GM18951 (cell line): ENCODE data around the gene FPGS.

Source experiments
- POLR2A ChIP-seq: IDR thresholded peaks from 4 replicates; pipeline ENCODE4 v1.6.1; 2011; ENCODE audit warnings: mild to moderate bottlenecking; ENCODE audit not compliant: insufficient read length, insufficient read depth; ENCODE audit errors: extremely low read depth
- in situ Hi-C: fragments of 300-500 bp; cut with MboI; formaldehyde crosslinking; loops from one replicate; pipeline ENCODE4 v1.12.0; 2022; ENCODE audit warnings: low sequenced_read_pairs, mixed read lengths, inconsistent platforms; ENCODE audit not compliant: unreplicated experiment

FPGS gene

DNA sequence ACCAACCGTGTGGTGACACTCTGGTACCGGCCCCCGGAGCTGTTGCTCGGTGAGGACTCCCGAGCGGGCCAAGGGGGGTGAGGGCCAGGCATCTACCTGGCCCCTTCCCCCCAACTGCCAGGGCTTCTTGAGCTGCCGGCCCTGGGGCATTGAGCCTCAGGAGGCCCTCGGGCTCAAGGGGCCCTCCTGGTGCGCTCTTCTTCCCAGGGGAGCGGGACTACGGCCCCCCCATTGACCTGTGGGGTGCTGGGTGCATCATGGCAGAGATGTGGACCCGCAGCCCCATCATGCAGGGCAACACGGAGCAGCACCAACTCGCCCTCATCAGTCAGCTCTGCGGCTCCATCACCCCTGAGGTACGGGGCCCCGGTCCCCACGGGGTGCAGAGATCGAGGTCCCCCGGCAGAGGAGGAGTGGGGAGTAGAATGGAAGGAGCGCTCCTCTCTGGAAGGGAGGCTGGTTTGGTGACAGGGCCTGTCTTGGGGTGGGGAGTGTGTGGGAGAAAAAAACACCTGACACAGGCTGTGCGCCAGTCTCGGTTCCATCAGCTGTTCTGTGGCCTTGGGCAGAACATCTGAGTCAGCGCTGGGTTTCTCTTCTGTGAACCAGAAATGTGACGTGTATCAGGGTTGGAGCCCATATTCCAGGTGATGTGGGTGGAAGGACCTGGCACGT, 14.2 kb upstream of the FPGS start:
- in situ Hi-C loops: no loop called here
- no peak for TF ChIP-seq POLR2A

DNA sequence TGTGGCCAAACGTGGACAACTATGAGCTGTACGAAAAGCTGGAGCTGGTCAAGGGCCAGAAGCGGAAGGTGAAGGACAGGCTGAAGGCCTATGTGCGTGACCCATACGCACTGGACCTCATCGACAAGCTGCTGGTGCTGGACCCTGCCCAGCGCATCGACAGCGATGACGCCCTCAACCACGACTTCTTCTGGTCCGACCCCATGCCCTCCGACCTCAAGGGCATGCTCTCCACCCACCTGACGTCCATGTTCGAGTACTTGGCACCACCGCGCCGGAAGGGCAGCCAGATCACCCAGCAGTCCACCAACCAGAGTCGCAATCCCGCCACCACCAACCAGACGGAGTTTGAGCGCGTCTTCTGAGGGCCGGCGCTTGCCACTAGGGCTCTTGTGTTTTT, 13.5 kb upstream of the FPGS start:
- in situ Hi-C loops: no loop called here
- peak; percentile 2 for TF ChIP-seq POLR2A

DNA sequence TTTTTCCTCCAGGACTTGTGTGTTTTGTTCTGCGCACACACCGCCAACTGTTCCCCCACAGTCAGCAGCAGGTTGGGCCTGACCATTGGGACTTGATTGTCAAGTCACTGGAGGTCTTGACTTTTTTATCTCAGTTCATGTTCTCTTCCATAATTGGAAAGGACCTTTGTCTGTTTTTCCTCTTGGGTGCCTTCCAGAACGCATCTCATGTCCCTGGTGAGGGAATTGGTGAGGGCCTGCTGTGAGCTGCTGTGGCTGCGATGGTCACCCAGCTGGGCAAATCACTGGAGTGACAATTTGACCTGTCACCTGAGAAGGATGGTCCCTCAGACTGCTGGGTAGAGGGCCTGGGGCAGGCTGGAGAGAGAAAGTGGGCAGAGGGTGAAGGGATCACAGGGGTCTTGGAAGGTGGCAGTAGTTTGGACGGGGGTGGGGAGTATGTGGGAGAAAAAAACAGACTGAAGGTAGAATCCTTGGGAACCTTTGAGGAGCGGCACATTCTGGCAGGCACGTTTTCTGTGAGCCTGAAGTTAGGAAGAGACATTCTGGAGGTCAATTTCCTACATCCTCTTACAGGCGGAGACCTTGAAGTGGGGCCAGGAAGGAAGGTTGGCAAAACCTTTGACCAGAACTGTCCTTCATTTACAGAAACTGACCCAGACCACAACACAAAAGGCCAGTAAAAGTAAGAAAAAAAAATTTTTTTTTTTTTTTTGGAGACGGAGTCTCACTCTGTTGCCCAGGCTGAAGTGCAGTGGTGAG, 12.4 kb upstream of the FPGS start:
- TF ChIP-seq POLR2A: no peak
- in situ Hi-C loops: no loop called here

DNA sequence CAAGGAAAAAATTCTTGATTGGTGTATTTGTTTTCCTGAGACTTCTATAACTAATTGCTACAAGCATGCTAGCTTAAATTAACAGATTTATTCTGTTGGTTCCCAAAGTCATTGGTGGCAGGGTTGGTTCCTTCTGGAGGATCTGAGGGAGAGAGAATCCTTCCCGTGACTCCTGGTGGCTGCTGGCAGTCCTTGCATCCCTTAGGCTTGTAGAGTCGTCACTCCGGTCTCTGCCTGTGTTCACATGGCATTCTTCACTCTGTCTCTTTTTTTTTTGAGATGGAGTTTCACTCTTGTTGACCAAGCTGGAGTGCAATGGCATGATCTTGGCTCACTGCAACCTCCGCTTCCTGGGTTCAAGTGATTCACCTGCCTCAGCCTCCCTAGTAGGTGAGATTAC, 11.6 kb upstream of the FPGS start:
- no peak for TF ChIP-seq POLR2A
- in situ Hi-C loops: no loop called here

DNA sequence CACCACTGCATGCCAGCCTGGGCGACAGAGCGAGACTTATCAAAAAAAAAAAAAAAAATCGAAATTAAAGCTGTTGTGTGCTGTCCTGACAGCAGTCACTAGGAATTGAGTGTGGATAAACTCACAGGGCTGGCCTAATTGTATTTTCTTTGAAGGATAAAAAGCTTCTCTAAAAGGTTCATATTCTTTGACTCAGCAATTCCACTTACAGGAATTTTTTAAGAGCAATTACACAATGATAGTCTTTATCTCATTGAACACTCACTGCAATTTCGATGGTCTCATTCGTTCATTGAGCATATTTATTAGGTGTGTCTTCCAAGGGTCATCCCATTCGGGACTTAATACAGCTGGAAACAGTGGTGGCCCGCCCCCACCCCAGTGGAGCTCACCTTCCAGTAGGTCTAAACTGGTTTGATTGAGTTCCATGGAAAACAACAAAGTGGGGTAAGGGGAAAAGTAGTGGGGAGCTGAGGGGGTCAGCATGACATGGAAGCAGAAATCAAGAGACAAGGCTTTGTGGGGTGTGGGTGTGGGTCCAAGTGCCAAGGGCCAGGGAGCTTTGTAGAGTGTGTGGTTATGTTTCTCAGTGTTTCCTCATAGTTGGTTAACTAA, 10.2 kb upstream of the FPGS start:
- in situ Hi-C loops: no loop called here
- no peak for TF ChIP-seq POLR2A

DNA sequence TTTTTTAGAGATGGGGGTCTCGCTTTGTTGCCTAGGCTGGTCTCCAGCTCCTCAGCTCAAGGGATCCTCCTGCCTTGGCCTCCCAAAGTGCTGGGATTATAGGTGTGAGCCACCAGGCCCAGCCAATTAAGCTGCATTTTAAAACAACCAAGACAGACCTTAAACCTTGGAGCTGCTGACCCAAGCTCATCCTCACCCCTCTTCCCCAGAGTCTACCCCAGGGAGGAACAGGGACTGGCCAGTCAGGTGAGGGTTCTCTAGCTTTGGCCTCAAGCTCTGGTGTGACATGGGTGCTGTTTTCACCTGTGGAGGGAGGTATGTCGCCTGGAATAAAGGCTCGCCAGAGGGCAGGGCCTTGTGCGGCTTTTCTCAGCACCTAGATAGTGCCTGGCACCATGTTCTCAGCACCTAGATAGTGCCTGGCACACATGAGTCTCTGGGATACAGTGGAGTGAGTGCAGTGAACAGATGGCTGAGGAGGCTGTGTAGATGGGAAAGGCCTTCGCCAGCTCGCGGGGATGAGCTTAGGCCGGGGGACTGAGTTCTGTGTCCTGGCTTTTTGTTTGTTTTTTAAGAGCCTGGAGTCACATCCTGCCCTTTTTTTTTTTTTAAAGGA, 9.5 kb upstream of the FPGS start:
- in situ Hi-C loops: no loop called here
- peak; percentile 17 for TF ChIP-seq POLR2A

DNA sequence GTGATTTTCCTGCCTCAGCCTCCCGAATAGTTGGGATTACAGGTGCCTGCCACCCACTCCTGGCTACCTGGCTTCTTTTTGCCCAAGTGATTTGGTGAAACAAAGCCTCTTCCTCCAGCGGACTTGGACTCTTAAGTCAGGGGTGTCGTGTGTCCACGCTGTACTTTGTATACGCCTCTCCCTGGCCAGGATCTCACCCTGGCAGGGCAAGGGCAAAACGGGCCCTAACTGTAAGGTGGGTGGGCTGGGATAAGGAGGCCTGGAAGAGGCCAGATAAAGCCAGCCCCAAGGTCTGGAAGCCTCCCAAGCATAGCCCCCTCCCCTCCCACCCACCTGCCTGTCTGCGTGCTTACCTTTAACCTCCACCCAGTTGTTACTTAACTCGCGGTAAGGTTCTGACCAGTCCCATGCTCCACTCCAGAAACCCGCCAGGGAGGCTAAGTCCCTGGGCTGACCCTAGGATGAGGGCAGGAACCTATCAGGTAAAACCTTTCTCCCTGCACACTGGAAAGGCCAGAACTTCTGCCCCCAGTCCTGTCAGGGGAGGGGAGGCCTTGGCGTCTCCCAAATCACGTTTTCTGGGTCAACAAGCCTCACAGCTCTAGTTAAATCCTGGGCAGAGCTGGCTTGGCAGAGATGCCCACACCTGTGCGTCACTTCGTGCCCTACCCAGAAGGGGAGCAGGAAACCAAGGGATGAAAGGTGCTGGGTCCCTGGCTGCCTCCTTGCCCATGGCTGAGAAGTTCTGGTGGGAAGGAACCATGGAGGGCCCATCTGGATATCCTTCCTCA, 8.5 kb upstream of the FPGS start:
- in situ Hi-C loops: no loop called here
- peak; percentile 30 for TF ChIP-seq POLR2A

DNA sequence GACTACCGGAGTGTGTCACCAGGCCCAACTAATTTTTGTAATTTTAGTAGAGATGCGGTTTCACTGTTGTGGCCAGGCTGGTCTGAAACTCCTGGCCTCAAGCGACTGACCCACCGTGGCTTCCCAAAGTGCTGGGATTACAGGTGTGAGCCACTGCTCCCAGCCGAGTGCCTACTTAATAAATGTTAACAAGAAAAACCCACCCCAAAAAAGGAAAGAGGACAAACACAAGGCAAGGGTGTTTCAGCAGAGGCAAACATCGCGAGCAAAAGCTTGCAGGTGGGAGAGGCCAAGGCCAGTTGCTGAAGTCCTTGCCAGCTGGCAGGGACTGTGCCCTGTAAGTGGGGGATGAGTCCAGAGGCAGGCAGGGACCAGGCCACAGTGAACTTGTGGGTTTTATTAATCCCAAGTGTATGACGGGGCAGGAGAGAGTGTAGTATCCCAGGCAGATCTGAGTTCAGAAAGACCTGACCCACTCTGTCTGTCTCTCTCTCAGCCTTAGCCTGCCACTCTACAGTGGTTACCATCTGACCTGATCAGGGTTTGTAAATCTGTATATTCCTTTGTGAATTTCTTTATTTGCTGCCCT, 6.4 kb upstream of the FPGS start:
- TF ChIP-seq POLR2A: no peak
- in situ Hi-C loops: no loop called here

DNA sequence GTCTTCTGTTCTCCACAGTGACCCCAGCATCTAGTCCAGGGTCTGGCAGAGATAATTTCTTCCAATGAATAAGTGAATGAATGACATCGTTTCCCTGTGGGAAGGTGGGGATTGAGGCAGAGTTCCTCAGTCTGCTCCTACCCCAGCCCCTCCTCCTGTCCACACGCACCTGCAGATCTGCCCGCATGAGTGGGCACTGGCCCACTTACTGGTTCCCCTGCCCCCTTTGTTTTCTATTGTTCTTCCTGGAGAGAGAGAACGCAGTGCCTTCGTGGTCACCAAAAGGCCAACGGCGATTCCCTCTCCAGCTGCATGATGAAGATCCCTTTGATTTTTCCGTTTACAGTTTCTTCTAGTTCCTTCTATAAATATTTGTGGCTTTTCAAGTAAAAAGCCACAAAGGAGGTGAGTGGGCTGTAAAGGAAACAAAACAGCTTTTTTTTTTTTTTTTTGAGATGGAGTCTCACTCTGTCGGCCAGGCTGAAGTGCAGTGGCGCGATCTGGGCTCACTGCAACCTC, 5.8 kb upstream of the FPGS start:
- in situ Hi-C loops: no loop called here
- TF ChIP-seq POLR2A: no peak

DNA sequence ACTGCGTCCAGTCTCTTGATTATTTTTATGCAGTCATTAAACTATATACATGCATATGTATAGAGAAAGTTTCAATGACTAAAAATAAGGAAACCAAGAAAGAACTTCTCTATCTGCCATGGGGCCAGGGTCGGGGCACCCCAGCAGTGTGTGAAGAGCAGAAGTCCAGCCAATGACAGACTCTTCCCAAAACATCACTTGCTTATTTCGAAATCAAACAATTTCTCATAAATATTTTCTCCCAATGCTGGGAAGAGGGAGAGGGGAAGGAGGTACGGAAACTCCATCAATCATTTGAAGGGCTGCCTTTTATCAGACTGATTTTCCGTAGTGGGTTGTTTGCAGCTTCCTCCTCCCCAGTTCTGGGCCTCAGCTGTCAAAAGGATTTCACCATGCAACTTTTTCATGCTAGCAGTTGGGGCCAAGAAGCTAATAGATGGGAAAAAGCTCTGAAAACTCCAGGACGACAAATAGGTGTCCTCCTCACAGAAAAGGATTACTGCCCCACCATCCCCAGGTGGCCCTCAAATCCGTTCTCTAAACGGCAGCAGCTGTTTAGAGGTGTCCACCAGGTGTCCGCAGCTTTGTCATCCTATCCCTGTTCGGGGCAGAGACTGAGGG, 617 bp upstream of the FPGS start:
- in situ Hi-C loops: no loop called here
- no peak for TF ChIP-seq POLR2A

DNA sequence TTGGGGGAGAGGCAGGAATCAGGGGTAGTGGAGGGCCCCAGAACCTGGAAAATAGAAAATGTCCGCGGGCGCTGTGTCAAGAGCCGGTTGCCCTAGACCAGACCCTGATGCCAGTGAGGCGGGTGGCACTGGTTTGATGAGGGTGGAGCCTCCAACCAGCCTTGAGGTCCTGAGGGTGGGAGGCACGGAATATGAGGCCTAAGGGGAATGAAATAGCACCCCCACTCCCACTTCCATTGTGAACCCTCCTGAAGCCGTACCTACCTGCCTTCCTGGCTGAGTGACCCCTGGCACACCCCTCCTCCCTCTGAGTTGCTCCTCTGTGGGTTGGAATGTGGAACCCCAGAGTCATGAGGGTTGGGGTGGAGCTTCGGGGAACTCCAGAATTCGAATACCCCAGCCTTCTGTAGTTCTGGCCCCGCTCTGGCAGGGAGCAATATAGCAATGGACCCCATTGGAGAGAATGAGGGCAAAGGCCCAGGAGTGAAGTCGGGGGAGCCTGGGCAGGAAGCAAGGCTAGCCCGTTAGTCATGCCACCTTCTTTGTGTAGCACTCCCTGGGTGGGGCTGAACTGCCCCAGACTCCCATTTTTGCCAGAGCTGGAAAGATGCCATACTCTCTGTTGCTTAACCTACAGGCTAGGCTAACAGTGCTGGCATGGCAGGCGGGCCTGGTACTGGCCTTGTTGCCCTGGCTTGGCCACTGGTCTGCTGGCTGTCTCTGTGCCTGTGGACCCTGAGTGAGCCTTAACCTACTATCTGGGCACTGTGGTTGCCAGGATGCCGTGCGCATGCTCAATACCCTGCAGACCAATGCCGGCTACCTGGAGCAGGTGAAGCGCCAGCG, 1.0 kb downstream of the FPGS start:
- no peak for TF ChIP-seq POLR2A
- in situ Hi-C loops: no loop called here
